ENCODE measurements around the gene PRICKLE1. TPM values are rescaled to one million over a fixed set of nuclear protein-coding genes. Genes with fewer than 3 reads are reported as not detected.

PRICKLE1 gene
- total and polyA plus RNA-seq, 2 donors (not counting 3 experiments of a cell fraction or from before 2014, with no cell fraction given): 34.3 to 86.0 TPM

GRCh38 chr12:42495244-42495643, 94.3 kb downstream of the PRICKLE1 start:
- Histone ChIP-seq H3K79me2 (ENCODE audit: control insufficient read depth, insufficient read depth, low read length) (peaks cover 22% of the 10 kb centered on the region), H2AFZ (ENCODE audit: low read depth, low read length) (no peak overlapping the region), H3K4me1 (ENCODE audit: control insufficient read depth, extremely low read depth, insufficient read depth, low read length) (no peaks in the 10 kb centered on the region), H4K20me1 (replicated peaks; ENCODE audit: control insufficient read depth, extremely low read depth, insufficient read depth, low read length) (peaks cover 4% of the 10 kb centered on the region), H3K9ac (replicated peaks; ENCODE audit: extremely low read depth, insufficient read depth, low read length) (no peak overlapping the region), H3K27me3 (ENCODE audit: control insufficient read depth in 2 of 2, insufficient read depth in 2 of 2, low read length in 2 of 2) (no peaks in the 10 kb centered on the region), H3K9me3 (replicated peaks; ENCODE audit: control insufficient read depth, insufficient read depth, low read length) (no peaks in the 10 kb centered on the region), H3K4me3 (replicated peaks in 1 of 3; ENCODE audit: insufficient read depth in 1 of 3, low read depth in 1 of 3, low read length in 3 of 3) (no peak overlapping the region), H3K4me2 (ENCODE audit: insufficient read depth, low read length) (no peak overlapping the region), H3K9me1 (replicated peaks; ENCODE audit: control insufficient read depth, extremely low read depth, insufficient read depth, low read length) (no peaks in the 10 kb centered on the region), H3K27ac (ENCODE audit: insufficient read depth, low read depth, low read length) (no peak overlapping the region), H3K36me3 (ENCODE audit: control insufficient read depth in 2 of 2, extremely low read depth in 1 of 2, insufficient read depth in 2 of 2, low read length in 2 of 2) (peaks cover 2 to 7% of the 10 kb centered on the region in 2 experiments)
- CTCF ChIA-PET: no interaction called here
- POLR2A ChIA-PET: interaction anchor here (0.7 kb wide), 1 partner anchor 14 kb away, joined by 3 read pairs; no protein-coding TSS in a partner anchor
- dilution Hi-C loops (cut with MboI; ENCODE audit: extremely low pct_ligation_motif_present, low sequenced_read_pairs): no loop called here
- no peak for DNase-seq (ENCODE audit: low read depth, low spot score)
- no peak for FAIRE-seq
- intact Hi-C loops (cut with micrococcal nuclease): no loop called here
- no TSS peak for BruUV-seq (replicated peaks)
- TF ChIP-seq POLR2A (IDR thresholded peaks at IDR 0.05; ENCODE audit: low read depth, low read length) (no peak), FOS (IDR thresholded peaks at IDR 0.05; ENCODE audit: borderline replicate concordance, insufficient read depth, low read length) (no peak), GATA2 (IDR thresholded peaks at IDR 0.05; ENCODE audit: insufficient read depth, insufficient read length, low read depth, low read length) (no peak), EZH2 (IDR thresholded peaks at IDR 0.05; ENCODE audit: borderline replicate concordance, low read depth, low read length, severe bottlenecking) (no peak), CTCF (IDR thresholded peaks at IDR 0.05; ENCODE audit: extremely low read depth in 1 of 2, insufficient read depth in 1 of 2, low read depth in 1 of 2, low read length in 2 of 2) (no peak), POLR2AphosphoS5 (IDR thresholded peaks at IDR 0.05; ENCODE audit: insufficient read depth, low read depth, low read length) (no peak), MAX (IDR thresholded peaks at IDR 0.05; ENCODE audit: insufficient read depth, insufficient read length) (no peak), MYC (IDR thresholded peaks at IDR 0.05; ENCODE audit: low read depth, low read length) (no peak), JUN (IDR thresholded peaks at IDR 0.05; ENCODE audit: borderline replicate concordance, insufficient read depth, insufficient read length, low read depth) (no peak)

Data from endothelial cell of umbilical vein (primary cell).